Hepatocyte (in vitro differentiated cells): ENCODE data around the gene TNRC6A.

ENCODE experiments used
- CTCF ChIP-seq: fragments of 200-600 bp; sonication (generic); IDR thresholded peaks from 2 replicates; pipeline ENCODE4 v1.5.1; 2016; ENCODE audit warnings: antibody characterized with exemption, mild to moderate bottlenecking; ENCODE audit not compliant: poor library complexity
- EZH2 ChIP-seq: fragments of 200-600 bp; sonication (generic); IDR thresholded peaks from 2 replicates; pipeline ENCODE4 v1.6.1; 2016; ENCODE audit warnings: antibody characterized with exemption, mild to moderate bottlenecking, borderline replicate concordance
- EZH2phosphoT487 ChIP-seq: fragments of 200-600 bp; sonication (generic); IDR thresholded peaks from one replicate; pipeline ENCODE4 v1.6.1; 2018; ENCODE audit warnings: antibody characterized with exemption, mild to moderate bottlenecking, low read depth, moderate library complexity; ENCODE audit not compliant: unreplicated experiment, severe bottlenecking

GRCh38 chr16:24778671-24779070, 49.2 kb downstream of the TNRC6A start:
- no peak for TF ChIP-seq CTCF
- TF ChIP-seq EZH2, result no peak
- no peak for TF ChIP-seq EZH2phosphoT487
